ENCODE results near the gene CFAP161.

- TF ChIP-seq EZH2phosphoT487 (IDR thresholded peaks at IDR 0.05; ENCODE audit: insufficient read depth, low read depth) (no peak), EZH2 (IDR thresholded peaks at IDR 0.05; ENCODE audit: insufficient read depth, poor library complexity, severe bottlenecking) (no peak)
Measured at GRCh38 chr15:81152339-81152738, 18.3 kb downstream of the CFAP161 start.

Measured in GM23248 (cell line).